ENCODE data around the gene TMEM237.
A peak's percentile ranks its signal among the peaks of the same experiment; 100 is the strongest.
"Not testable (repeated sequence)": the region's sequence is repeated elsewhere in the genome, so short reads cannot be mapped to it uniquely, and the experiment has no call there.

The TMEM237 gene, protein sequence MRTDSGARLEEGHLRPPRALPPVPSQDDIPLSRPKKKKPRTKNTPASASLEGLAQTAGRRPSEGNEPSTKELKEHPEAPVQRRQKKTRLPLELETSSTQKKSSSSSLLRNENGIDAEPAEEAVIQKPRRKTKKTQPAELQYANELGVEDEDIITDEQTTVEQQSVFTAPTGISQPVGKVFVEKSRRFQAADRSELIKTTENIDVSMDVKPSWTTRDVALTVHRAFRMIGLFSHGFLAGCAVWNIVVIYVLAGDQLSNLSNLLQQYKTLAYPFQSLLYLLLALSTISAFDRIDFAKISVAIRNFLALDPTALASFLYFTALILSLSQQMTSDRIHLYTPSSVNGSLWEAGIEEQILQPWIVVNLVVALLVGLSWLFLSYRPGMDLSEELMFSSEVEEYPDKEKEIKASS

GRCh38 chr2:201643216-201643890 is at the start of gene TMEM237:
TSS of gene TMEM237 (minus strand) at chr2:201643503. CDS start at chr2:201643400, 103 bp downstream.
- no peak for DNase-seq

DNA sequence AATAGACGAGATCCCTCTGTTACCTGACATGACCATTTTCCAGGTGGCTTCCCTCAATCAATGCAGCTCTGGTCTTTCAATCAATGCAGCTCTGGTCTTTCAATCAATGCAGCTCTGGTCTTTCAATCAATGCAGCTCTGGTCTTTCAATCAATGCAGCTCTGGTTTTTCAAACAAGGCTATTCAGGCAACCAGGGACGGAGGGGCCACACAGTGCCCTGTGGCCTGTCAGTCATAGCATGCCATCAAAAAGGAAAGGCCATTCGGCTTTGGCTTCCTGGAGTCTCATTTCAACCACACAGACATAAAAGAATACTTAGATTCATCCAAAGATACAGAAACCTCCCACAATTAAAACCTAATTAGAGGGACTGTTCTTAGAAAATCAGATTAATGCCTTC is 41.9 kb upstream of the TMEM237 start:
- no peak for DNase-seq

- no peak for DNase-seq
These were observed 37.4 kb upstream of the TMEM237 start for GRCh38 chr2:201680743-201681142.

DNA sequence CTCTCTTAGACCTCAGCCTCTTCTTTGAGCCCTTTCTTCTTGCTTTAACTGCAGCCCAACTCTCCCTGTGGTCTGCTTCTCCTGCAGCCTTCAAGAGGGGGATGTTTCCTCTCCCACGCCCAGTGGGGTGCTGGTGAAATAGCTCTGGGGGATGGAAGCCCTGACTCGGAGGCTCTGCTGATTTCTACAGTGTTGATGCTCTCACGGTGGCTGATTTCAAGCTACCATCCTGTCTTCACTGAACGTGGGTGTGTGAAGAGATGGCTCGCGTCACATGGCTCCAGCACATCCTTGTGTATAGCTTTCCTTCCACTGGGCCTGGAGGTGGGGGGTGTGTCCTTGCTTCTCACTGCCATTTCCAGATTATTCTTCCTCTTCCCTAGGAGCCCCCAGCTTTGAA is 35.1 kb upstream of the TMEM237 start:
- DNase-seq, result no peak

- DNase-seq, result no peak
These were observed 32.2 kb upstream of the TMEM237 start for GRCh38 chr2:201675454-201675853.

- DNase-seq, result no peak
These were observed 31.5 kb upstream of the TMEM237 start for GRCh38 chr2:201674794-201675193.

DNA sequence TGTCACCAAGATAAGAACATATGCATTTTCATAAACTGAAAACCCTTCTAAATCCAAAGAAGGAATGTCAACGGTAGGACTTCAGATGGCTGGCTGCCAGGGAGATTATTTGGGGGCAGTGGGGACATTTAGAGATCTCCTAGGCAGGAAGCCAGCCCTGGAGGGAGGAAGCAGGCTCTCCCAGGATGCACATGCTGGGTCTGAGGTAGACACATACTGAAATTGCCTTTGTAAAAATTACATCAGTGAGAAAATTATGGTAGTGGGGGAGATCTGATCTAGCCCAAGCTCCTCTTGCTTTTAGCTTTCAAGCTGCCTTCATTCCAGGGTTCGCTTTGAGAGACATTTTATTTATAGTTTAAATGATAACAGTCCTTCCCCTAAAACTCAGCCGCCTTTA is 31.0 kb upstream of the TMEM237 start:
- no peak for DNase-seq

GRCh38 chr2:201673546-201673945 is 30.2 kb upstream of the TMEM237 start:
- no peak for DNase-seq

DNA sequence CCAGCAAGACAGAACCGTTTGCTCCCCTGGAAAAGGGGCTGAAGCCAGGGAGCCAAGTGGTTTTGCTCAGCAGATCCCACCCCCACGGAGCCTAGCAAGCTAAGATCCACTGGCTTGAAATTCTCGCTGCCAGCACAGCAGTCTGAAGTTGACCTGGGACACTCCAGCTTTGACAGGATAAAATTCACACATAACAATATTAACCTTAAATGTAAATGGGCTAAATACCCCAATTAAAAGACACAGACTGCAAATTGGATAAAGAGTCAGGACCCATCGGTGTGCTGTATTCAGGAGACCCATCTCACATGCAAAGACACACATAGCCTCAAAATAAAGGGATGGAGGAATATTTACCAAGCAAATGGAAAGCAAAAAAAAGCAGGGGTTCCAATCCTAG is 27.9 kb upstream of the TMEM237 start:
- DNase-seq, result not testable (repeated sequence)

DNA sequence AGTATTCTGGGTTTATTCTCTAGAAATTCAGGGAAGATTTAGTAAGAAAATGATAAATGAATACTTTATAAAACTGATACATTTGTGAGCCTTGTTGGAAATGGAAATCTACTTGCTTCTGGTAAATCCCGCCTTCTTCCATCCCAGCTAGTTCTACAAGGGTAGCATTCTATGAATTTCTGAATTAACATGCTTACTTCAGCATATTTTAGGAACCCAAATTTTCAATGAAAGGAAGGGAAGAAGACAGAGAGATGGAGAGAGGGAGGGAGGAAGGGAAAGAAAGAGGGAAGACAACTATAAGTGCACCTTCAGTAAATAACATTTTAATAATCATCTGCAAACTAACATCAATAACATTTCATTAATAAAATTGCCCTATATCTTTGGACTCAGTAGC is 26.6 kb upstream of the TMEM237 start:
- no peak for DNase-seq

GRCh38 chr2:201668402-201668910 is 25.2 kb upstream of the TMEM237 start:
- DNase-seq, result no peak

DNA sequence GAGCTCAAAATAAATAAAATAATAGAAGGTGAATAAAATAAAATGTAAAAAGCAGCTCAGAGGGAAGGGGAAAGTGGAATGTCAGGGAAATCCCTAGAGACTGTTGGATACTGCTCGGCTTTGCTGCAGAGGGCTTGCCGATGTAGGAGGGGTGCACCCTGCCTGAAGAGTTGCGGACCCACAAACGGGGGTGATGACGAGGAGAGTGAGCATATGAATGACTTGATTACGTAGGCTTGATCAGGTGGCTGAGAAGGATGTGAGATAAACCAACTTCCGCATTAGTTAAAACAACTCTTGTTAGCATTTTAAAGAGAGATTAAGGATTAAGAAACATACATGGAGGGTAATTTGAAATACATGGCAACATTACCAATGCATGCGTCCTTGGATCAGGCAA is 21.0 kb upstream of the TMEM237 start:
- no peak for DNase-seq

- DNase-seq, result peak; percentile 37 to 42
These were observed 18.1 kb upstream of the TMEM237 start for GRCh38 chr2:201661366-201661765.

GRCh38 chr2:201660293-201660895 is 17.1 kb upstream of the TMEM237 start:
- peak; percentile 54 to 64 for DNase-seq

DNA sequence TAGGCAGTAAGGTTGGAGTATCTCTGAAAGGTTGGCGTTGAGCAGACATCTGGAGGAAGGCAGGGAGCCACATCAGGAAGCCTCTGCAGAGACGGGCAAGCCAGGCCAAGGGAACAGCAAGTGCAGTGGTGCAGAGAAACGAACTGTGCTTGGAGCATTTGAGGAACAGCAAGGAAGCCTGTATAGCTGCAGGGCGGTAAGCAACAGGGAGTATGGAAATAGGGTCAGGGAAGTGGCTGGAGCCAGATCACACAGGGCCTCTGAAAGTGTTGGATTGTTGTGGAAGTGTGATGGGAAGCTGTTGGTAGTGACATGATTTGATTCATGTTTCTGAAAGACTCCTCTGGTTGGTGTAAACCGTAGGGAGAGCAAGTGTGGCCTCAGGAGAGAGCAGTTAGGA is 13.4 kb upstream of the TMEM237 start:
- DNase-seq, result no peak

DNA sequence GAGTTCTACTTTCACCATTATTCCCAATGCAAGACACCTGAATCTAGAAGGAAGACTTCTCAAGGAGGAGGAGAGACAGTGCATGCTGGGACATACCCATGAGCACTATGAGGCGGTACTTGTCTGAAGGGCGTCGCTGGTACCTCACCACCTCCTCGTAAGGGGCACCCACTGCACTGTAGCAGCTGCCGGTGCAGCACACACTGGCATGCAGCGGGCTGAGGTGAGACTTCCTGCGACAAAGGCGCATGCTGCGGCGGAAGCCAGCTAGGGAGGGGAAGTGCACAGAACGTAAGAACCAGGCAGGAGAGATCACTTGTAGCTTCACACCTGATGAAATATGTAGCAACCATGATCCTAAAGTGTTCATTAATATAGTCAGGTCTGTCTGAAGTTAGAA is 12.8 kb upstream of the TMEM237 start:
- DNase-seq, result no peak

- DNase-seq, result no peak
These were observed 11.5 kb upstream of the TMEM237 start for GRCh38 chr2:201654616-201655384.

DNA sequence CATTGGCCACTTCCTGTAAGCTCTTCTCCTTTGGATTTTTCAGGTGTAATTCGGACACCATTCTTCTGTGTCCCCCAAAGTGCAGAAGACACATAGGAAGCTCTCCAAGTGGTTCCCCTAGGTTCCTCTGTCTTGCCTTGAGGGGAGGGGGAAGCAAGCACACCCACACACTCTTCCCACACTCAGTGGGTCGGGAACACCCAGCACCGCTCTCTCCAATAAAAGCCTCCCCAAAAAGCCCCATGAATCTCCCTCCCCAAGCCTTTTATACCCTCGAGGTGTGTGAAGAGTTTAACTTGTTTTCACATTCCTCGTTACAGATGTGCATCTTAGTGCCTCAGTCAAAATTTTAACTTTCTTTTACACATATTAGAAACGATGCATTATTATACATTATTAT is 9.9 kb upstream of the TMEM237 start:
- no peak for DNase-seq

- DNase-seq, result no peak
These were observed 6.1 kb upstream of the TMEM237 start for GRCh38 chr2:201649442-201649841.

DNA sequence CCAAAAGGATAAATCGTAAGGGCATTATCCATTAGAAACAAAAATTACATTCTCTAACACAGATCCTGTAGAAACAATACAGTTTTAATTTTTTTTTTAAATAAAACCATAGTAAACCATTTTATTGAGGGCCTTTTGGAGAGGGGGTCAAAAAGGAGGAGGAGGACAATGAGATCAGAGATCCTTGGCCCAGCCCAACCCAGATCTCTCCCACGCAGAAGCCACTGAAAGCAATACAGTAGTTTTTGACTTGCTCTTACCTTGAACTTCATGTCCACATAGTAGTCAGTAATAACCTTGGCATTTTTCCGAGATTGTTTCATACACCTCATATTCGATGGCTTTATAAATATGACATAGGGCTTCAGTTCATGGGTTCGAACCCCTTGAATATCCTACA is 4.1 kb upstream of the TMEM237 start:
- no peak for DNase-seq

DNA sequence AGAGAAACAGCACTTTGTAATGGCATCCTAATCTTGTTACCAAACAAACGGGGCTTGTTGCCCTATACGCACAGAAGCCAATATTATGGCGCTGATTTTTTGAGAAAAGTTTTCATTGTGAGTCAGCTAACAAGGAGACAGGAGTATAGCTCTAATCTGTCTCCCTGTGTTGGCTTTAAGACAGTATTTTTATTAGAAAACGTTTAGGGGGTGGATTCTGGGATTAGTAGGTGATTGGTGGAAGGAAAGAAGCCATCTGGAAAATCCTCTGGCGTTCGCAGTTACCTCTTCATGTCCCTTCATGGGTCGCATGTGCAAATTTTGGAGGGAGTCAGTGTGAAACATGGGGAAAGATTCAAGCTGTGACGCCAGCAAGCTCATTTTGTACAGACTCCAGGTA is 698 bp upstream of the TMEM237 start:
- no peak for DNase-seq

- DNase-seq, result peak in 1 of 2 experiments; percentile 57
These were observed 606 bp downstream of the TMEM237 start for GRCh38 chr2:201642579-201643215.

Measured in AML-193 (cell line).